Activated T-cell treated with anti-CD3 and anti-CD28 coated beads, Interleukin-2, amount 50 U/mL, for 48 hours (primary cell): ENCODE results near the gene LNX2.
A peak's percentile ranks its signal among the peaks of the same experiment; 100 is the strongest.

Experiments used
- DNase-seq, 2 experiments: peaks; one replicate each; pipeline ENCODE4 v3.0.0-alpha.2; 2020

LNX2 gene

DNA sequence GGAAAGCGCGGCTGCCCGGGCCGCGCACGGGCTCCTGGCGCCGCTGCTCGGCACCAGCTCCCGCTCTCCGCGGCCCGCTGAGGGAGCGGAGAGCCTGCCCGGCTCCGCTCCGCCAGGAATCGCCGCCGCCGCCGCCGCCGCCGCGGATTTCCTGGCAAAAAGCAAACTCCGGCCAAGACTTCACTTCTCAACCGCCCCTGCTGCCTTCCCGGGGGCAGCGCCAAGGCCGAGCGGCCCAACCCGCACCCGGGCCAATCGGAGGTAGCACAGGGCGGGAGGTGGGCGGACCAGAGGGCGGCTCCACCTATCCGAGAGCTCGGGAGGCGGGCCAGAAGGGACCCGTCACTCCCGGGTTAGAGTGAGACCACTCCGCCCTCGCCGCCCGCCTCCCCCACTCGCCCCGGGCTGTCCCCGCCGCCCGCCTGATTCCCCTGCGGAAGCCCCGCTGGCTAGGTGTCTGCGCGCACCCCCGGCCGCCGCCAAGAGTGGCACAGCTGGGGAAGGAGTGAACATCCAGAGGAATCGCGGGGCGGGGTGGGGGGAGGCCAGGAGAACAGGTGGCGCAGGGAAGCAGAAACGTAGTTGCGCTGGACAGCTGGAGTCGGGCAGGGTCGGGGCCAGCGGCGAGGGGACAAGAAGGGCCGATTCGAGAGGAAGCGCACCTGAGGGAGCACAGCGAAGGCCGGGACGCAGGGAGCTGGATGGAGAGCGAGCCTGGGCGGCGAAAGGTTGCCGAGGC, at the start of gene LNX2:
LNX2 (minus strand) TSS at position 153 of the 739 bp plus-strand sequence. CDS start 38,826 bp downstream, outside the sequence.
- DNase-seq, result peak; percentile 97 to 98

GRCh38 chr13:27667946-27668345, 47.6 kb upstream of the LNX2 start:
- DNase-seq, result no peak

GRCh38 chr13:27666951-27667350, 46.6 kb upstream of the LNX2 start:
- no peak for DNase-seq

- DNase-seq, result no peak
Observed at GRCh38 chr13:27665761-27666160, 45.4 kb upstream of the LNX2 start.

- DNase-seq, result no peak
Observed at GRCh38 chr13:27665333-27665732, 45.0 kb upstream of the LNX2 start.

GRCh38 chr13:27663947-27664346, 43.6 kb upstream of the LNX2 start:
- DNase-seq, result no peak

DNA sequence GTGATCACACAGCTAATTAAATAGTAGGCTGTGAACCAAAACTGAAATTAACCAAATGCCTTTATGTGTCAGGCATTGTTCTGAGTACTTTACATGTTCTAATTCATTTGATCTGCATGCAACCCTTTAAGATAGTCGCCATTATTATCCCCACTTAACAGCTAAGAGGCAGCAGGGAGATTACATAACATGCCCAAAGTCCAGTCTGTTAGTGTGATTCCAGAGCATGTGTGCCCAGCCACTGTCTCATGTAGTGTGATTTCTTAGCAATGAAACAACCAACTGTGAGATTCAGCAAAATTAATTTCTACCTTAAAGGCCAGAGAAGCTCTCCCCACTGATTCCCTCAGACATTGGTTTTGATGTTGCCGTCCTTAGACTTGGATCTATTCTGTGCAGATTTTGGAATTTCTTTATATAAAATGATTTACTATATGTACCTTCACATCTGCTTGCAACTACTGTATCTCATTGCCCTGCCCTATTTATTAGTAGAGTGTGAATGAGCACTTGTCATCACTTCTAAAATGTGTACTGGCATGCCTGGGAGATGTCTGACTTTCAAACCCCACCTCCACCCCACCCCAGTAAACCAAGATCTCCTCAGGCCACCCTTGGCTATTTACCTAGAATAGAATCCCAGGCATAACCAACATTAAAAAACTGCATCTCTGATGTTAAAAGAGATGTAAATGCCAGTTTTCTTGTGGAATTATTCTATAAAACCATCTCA, 42.6 kb upstream of the LNX2 start:
- DNase-seq, result no peak

DNA sequence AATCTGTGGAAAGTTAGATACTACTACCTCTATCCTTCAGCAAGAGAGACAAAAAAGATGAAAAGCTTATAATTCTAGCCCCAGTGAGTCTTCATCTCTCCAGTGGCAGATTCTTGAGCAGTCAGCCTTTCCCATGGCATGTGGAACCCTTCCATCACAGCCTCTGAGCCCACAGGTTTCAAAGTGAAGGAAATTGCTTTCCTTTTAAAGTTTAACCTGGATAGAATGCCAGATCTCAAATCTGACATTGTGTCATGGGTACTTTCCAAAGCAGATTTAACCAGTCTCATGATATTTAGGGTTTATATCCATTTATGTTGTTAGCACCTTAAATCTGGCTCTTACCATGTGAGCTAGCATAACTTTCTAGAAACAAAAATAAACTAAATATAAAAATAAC, 40.7 kb upstream of the LNX2 start:
- no peak for DNase-seq

DNA sequence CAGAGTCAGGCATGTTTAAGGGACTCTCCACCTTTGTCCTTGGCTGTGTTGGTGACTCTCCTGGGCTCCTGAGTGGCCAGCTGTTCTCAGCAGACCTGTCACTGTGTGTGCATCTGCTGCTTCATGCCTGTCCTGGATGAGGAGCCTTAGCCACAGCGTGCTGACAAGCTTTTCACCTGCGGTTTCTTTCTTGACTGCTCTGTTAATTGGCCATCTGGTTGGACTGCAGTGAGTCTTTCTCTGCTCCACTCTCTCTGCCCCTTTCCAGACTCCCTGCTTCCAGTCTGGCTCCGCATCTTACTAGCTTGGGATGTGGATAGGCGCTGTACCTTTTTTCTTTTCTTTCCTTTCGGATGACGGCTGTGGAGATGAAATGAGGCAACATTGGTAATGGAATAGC, 40.2 kb upstream of the LNX2 start:
- no peak for DNase-seq

DNA sequence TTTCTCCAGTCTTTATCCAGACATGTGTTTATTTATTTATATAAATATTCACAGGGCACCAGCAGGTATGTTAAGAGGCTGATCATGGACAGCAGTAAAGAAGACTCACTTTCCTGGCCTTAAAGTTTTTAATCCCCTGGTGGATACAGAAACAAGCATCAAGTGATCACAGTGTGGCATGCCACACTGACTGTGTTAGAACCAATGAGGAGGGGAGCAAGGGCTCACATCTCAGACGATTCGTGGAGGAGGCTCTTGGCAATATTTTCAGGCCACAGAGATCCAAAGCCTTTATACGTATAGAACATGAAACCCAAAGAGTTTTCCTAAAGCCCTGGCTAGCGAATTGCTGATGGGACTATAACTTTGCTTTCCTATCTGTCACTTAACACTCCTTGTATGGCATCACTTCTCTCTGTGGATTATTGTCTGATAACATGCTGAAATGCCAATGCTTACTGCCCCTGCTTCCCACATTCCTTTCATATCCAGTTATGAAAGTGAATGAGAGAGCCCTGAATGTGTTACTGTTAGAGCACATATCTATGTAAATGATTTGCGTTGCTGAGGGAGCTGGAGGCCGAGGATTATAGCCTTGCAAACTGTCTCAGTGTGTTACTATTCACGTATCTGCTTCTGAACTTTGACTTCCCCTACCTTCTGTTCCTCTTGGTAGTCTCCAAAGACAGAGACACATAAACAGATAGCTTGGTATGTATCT, 39.0 kb upstream of the LNX2 start:
- no peak for DNase-seq

DNA sequence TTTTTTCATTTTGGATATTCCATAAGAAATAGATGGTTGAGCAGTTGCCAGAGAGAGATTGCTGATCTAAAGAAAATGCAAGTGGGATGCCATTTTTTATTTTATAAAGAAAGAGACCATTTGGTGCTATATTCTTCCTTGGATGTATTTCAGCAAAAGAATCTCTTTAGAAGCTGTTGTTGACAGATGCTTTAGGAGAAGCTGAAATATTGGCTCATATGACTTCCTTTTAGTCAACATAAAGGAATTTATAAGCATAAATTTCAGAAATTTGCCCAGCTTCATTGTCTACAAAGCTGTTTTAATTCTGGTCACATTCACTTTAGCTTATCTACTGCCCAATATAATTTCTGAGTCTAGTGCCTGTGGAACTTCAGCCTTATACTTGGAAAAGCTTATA, 38.2 kb upstream of the LNX2 start:
- no peak for DNase-seq

DNA sequence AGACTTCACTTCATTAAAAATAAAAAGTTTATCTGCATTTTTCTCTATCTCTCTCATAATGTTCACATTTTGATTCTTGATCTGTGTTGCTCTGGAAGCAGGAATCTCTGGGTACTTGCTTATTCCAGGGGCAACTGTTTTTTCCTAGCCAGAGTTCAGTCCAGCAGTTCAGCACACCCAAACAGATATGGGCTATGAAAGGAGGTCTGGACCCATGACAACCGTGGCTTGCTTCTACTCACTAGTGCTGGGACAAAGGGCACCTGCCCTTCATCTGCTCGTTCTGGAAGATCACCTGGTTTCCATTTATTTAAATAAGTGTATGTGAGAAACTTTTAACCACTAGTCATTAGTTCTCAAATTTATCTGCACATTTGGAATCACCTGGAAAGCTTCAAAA, 37.4 kb upstream of the LNX2 start:
- DNase-seq, result no peak

- no peak for DNase-seq
Observed at GRCh38 chr13:27654816-27655215, 34.5 kb upstream of the LNX2 start.

- no peak for DNase-seq
Observed at GRCh38 chr13:27654059-27654458, 33.7 kb upstream of the LNX2 start.

DNA sequence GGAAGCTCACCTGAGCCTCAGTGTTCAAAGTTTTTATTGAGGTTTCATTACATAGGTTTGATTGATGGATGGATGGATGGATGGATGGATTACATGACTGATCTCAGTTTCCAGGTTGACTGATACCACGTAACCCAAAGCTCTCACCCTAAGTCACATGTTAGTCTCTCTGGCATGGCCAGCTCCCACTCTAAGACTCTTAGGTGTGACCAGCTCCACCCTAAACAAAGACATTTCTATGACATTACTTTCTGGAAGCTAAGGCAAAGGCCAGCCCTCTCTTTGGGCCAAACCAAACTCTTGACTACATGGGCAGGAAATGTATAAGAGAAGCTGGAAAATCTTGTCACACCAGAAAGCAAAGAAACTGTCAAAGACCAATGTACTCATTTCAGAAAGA, 30.0 kb upstream of the LNX2 start:
- no peak for DNase-seq

DNA sequence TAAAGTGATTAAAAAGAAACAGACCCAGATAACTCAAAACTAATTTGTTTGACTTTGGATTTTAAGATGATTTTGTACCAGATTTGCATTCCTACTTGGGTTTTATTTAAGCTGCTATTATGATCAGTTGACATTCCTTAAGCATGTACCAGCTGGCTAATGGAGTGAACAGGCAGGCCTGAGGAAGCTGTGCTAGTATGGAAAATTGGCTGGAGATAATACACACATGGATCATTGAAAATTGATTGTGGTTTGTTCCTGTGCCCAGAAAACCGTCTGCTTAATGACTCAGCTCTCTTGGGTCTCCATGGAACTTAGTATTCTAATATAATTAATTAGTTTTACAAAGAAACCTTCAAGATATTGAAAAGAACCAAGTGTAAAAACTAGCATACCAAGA, 24.0 kb upstream of the LNX2 start:
- no peak for DNase-seq

- no peak for DNase-seq
Observed at GRCh38 chr13:27643334-27644132, 23.2 kb upstream of the LNX2 start.

DNA sequence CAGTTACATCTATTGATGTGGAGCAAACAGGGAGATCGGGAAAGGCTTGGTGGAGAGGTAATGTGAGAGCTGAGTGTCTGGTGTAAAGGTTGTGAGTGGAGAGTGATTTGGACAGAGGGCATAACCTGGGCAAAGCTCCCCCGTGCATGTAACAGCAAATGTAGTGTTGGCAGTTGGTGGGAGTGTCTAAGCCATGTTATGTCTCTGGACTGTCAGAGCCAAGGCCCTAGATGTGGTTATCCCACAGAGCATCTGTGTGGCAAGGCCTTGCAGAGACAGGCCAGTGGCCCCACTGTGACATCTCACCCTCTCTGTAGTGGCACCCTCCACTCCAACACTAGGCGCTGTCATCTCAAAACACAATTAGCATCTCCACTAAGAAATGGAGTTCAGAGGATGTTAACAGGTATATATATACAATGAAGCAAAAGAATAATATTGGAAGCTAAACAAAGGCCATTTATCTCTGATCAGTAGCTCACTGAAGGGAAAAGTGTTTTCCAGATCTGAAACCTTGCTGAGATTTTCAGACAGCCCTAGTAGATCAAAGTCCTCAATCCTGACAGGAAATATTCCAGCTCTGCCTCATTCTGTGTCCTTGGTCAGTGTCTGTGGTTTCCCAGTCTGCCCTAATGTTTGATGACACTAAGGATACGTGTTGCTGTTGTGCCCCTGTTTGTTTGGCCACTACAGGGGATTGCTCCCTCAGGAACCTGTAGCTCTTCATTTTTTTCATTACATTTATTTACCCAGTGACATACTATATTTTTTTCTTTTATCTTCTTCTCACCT, 21.6 kb upstream of the LNX2 start:
- DNase-seq, result no peak

GRCh38 chr13:27639186-27639585, 18.9 kb upstream of the LNX2 start:
- no peak for DNase-seq

GRCh38 chr13:27638521-27638920, 18.2 kb upstream of the LNX2 start:
- no peak for DNase-seq

DNA sequence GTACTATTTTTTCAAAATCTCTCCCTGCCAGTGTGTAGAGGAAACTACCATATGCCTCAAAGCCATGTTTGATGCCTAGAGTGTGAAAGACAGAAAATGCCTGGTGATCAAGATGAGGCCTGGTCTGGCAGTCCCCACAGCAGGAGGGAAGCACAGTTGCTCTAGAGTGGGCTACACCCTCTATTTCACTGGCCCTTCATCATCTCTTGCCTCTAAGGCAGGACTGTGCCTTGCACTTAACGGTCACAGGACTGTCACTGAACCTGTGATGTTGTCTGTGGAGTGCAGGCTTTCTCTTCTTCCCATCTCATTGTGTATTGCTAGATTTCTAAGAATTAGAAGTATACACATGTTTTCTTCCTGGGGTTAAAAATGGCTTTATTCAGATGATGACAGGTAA, 17.7 kb upstream of the LNX2 start:
- no peak for DNase-seq

- no peak for DNase-seq
Observed at GRCh38 chr13:27637289-27637626, 16.9 kb upstream of the LNX2 start.
